GM19395 (cell line): ENCODE results near the gene ARHGEF38.
"Not testable (repeated sequence)": the region's sequence is repeated elsewhere in the genome, so short reads cannot be mapped to it uniquely, and the experiment has no call there.

Experiments used
- ATAC-seq: cut with Tn5 transposase; IDR thresholded peaks from one replicate; pipeline ENCODE4 v1.9.1; 2021; ENCODE audit warnings: mild to moderate bottlenecking, moderate library complexity; ENCODE audit not compliant: unreplicated experiment

ARHGEF38 gene

GRCh38 chr4:105607876-105608275 lies 55.5 kb downstream of the ARHGEF38 start:
- ATAC-seq = no peak

- ATAC-seq = not testable (repeated sequence)
Measured at GRCh38 chr4:105609819-105610218, 57.4 kb downstream of the ARHGEF38 start.

DNA sequence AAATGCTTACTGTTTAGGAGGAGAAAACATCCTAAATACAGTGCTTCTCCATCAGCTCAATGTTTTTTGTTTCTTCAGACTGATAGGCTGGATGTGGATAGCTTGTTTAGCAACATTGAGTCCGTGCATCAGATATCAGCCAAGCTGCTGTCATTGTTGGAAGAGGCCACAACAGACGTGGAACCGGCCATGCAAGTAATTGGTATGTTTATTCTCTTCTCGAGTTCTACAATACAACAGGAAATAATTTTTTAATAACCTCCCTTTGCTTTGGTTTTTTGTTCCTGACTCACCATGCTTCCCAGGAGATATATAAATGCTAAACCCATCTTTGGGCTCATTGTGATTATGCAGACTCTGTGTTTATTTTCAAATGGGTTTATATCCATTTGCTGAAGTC lies 60.9 kb downstream of the ARHGEF38 start:
- no peak for ATAC-seq

DNA sequence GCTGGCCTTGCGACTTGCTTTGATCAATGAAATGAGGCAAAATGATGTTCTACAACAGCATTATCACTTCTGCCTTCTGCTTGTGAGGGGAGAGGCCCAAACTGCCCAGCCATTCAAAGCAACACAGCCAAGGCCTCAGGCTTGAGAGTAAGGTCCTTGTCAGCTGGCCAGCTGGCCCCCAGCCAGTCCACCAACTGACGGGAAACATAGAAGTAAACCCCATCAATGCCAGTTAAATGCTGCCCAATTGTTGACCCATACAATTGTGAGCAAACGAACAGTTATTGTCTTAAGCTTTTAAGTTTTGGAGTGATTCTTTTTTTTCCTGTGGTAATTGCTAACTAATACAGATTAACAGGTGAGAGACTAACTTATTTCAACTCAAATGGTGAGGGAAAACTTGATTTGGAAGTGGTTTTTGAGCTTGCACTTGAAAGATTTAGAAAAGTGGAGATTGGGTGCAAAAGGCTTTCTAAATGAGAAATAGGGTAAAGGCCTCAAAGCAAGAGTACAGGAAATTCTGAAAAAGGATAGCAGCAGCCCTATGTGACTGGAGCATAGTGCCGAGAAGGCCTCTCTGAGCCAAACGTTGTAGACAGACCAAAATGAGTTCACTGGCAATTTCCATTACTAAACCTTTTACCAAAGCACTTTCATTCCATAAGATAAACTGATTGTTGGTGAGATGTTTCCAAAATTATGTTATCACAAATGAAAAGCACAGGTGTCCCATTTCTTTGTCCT lies 66.9 kb downstream of the ARHGEF38 start:
- no peak for ATAC-seq

- no peak for ATAC-seq
Measured at GRCh38 chr4:105620640-105621323, 68.4 kb downstream of the ARHGEF38 start.

DNA sequence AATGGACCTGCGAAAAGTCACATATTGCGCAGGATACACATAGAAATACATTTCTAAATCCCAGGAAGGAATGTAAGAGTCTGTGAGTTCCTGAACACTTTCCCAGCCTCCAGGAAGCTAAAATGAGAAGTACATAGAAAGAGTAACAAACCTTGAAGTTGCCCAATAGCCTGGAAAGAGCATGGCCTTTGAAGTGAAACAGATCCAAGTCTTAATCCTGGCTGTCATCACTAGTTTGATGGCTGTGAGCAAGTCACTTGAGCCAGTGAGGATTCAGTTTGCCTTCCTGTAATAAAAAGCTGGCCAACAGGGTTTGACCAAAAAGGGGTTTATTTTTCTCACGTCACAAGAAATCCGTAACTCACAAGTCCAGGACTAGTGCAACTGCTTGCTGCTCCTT lies 69.8 kb downstream of the ARHGEF38 start:
- ATAC-seq = no peak

- ATAC-seq = no peak
Measured at GRCh38 chr4:105623099-105623498, 70.7 kb downstream of the ARHGEF38 start.

- peak; percentile 85 for ATAC-seq
Measured at GRCh38 chr4:105624530-105624929, 72.1 kb downstream of the ARHGEF38 start.

- no peak for ATAC-seq
Measured at GRCh38 chr4:105625214-105625613, 72.8 kb downstream of the ARHGEF38 start.

DNA sequence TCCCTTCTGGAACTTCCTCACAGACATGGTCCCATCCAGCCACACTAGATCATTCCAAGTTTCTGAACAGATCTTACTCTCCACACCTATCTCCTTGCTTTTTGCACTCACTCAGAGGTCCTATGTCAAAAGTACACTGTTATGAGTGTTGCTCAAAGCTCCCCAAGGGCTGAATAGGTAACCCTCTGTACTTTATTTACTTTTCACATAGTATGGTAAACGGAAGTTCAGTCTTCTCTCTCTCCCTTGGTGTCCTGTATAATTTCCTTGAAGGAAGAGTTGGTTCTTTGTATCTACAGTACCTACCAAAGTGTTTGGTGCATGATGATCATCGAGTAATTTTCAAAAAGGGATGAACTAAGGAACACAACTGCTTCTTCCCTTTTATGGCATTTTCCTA lies 74.4 kb downstream of the ARHGEF38 start:
- no peak for ATAC-seq

DNA sequence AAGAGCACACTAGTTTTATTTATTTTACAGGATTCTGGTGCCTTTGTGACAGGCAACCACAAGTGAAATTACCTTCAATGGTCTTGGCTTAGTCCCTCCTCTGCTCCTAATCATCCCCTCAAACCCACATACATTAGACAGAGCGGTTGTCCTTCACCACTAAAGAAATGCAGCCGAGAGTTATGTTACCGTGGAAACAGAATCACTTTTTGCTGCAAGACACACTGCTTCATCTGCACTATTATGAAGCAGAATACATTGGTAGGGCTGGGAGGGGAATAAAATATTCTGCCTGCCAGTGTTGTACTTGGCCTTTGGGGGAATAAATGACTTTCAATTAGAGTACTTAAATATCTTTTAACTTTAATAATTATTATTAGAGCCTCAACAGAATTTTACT lies 75.2 kb downstream of the ARHGEF38 start:
- ATAC-seq = no peak

- no peak for ATAC-seq
Measured at GRCh38 chr4:105630670-105631655, 78.5 kb downstream of the ARHGEF38 start.

- ATAC-seq = no peak
Measured at GRCh38 chr4:105631818-105632400, 79.5 kb downstream of the ARHGEF38 start.

DNA sequence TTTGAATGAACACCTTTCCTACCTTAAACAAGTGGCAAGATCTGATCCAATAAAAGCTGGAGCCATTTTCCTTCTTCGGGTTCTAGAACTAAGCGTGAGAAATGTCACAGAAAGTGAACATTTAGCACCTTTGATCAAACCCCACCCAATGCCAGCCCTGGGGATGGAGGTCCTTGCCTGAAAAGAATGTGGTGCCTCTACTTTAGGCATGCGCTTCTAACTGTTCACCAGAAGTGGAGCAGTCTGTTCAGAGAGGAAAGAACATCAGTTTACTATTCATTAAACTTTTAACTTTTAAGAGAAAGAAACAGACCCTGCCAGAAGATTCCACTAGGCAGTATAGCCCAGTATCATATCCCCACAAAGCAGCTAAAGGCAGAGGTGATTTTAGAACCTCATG lies 80.2 kb downstream of the ARHGEF38 start:
- ATAC-seq = no peak

DNA sequence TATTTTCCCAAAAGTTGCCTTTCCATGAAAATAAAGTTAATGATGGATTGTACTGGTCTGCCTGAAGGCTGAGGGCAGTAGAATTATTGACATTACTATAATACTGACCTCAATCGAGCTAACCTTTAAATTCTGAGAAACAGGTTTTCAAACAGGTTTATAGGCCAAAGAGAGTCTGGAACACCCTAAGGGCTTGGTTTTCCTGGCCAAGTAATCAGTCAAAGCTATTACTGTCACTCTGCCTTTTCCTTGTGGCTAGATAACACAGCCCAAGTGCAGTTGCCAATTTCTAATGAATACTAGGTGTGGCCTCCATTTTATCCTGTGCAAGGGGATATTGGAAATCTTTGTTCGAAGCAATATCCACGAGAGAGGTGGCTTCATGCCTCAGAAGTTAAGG lies 80.8 kb downstream of the ARHGEF38 start:
- no peak for ATAC-seq

- ATAC-seq = no peak
Measured at GRCh38 chr4:105634402-105635080, 82.1 kb downstream of the ARHGEF38 start.

DNA sequence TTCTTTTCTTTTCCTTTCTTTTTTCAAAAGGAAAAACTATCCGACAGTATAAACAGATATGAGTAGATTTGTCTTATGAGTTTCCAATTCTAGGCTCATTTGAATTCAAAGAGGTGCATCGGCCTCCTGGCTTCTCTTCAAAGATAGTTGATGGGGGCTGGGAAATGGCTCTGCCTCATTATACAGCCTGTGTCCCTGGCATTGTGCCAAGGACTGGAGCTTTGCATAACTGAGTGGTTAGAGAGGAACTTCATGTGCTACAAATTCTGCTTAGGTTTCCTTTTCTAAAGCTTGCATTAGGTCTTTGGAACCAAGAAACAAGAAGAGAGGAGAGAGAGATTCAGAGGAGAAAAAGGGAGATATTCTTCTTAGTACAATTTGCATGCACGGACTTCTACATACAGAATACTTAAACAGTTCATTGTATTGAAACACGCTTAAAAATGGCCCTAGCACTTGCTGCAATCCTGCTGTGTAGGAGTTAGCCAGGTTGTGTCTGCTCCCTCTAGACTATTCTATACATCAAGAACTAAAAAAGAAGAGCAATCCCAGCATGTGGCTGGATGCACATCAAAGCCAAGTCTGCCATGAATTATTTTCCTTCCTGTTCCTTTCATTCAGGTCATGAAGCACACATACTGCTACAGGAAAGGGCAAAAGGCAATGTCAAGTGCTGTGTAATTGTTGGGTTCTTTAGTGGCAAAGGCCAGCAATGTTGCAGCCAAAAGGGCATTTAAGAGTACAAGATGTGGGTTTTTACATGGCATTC lies 85.2 kb downstream of the ARHGEF38 start:
- ATAC-seq = peak; percentile 88

DNA sequence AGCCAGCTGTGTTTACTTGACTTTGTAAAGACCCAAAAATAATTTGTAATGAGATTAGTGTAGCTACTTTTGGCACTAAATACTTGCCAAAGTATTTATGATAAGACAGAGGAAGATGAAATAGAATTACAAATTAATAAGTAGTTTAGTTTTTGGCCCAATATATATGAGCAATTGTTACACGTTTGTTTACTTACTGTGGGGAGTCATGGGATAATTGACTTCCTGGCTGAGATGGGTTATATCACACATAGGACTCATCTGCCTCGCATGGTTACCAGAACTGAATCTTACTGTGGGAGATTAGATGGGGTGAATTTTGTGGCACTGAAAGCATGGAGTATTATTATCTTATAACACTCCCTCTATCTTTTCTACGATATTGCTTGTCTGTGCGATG lies 89.4 kb downstream of the ARHGEF38 start:
- no peak for ATAC-seq

DNA sequence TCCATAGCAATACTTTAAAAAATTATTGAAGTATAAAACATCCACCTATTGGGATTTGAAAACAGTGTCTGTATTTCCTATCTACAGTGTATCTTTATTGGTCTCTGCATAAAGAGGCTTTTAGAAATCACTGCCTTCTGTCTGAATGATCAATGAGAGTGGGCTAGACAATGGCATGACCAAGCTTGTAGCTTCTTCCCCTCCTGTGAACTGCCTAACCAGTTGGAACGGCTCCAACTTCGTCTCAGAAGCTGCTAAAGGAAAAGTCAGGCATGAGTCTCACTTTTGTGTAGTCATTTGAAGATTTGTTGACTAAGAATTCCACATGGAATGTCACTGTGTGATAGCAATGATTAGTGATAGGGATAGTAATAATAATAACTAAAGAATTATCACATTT lies 91.8 kb downstream of the ARHGEF38 start:
- ATAC-seq = no peak

DNA sequence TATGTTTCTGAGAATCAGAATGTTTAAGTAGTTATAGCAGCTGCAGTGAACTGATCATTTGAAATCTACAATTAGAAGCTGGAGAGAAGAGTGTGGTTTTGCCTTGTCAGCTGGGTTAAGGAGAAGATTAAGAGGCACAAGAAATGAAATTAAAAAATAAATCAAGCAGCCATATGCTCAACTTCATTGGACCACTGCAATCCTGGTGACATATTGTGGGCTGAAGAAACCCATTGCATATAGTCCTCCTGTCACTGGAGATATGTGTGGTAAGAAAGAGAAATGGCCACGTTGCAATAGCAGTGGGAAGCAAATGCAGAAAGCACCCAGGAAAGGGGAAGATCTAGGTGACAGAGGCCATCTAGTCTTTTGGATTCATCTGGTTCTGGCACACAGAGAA lies 93.0 kb downstream of the ARHGEF38 start:
- ATAC-seq = no peak
